Endothelial cell (in vitro differentiated cells): Measurements from ENCODE around the gene CLDN2. TPM values are rescaled to one million over a fixed set of nuclear protein-coding genes. Genes with fewer than 3 reads are reported as not detected.

ENCODE experiments used
- DNase-seq: peaks from one replicate; pipeline ENCODE4 v3.0.0; 2021; ENCODE audit warnings: low spot score
- H3K27ac Mint-ChIP-seq: one replicate; pipeline ENCODE4 v1.8.0; 2021; ENCODE audit warnings: mixed read lengths, inconsistent platforms; ENCODE audit not compliant: unreplicated experiment
- H3K27me3 Mint-ChIP-seq: one replicate; pipeline ENCODE4 v1.8.0; 2021; ENCODE audit warnings: mild to moderate bottlenecking, moderate library complexity, mixed read lengths, inconsistent platforms; ENCODE audit not compliant: unreplicated experiment
- H3K36me3 Mint-ChIP-seq: one replicate; pipeline ENCODE4 v1.8.0; 2021; ENCODE audit warnings: mild to moderate bottlenecking, low read depth, mixed read lengths, inconsistent platforms; ENCODE audit not compliant: unreplicated experiment
- H3K4me1 Mint-ChIP-seq: one replicate; pipeline ENCODE4 v1.8.0; 2021; ENCODE audit warnings: mild to moderate bottlenecking, mixed read lengths, inconsistent platforms; ENCODE audit not compliant: unreplicated experiment
- H3K4me3 Mint-ChIP-seq: one replicate; pipeline ENCODE4 v1.8.0; 2021; ENCODE audit warnings: mild to moderate bottlenecking, mixed read lengths, inconsistent platforms; ENCODE audit not compliant: unreplicated experiment
- H3K9me3 Mint-ChIP-seq: one replicate; pipeline ENCODE4 v1.8.0; 2021; ENCODE audit warnings: mixed read lengths, inconsistent platforms; ENCODE audit not compliant: unreplicated experiment
- CTCF ChIP-seq: fragments of 200-600 bp; sonication (generic); IDR thresholded peaks from one replicate; pipeline ENCODE4 v1.5.0; 2021; ENCODE audit warnings: antibody characterized with exemption; ENCODE audit not compliant: unreplicated experiment
- total RNA-seq: library from RNA; stranded (reverse); fragmentation: NEBNext Ultra II Directional; extraction: Animal tissue kit (Norgen Biotek cat#: 25700); gene quantifications from one replicate; pipeline ENCODE4 v1.2.1, GENCODE V29; 2021; ENCODE audit not compliant: unreplicated experiment

The CLDN2 gene
- total RNA-seq, 1 donor from 2014 or later, result not detected

GRCh38 chrX:106899276-106899675 lies 20.9 kb upstream of the CLDN2 start:
- no peak overlapping the region for H3K27ac Mint-ChIP-seq
- no peaks in the 10 kb centered on the region for H3K9me3 Mint-ChIP-seq
- peaks cover 4% of the 10 kb centered on the region for H3K27me3 Mint-ChIP-seq
- TF ChIP-seq CTCF, result no peak
- no peak overlapping the region for H3K4me3 Mint-ChIP-seq
- DNase-seq, result no peak
- H3K4me1 Mint-ChIP-seq, result peaks cover 4% of the 10 kb centered on the region
- H3K36me3 Mint-ChIP-seq, result no peaks in the 10 kb centered on the region

DNA sequence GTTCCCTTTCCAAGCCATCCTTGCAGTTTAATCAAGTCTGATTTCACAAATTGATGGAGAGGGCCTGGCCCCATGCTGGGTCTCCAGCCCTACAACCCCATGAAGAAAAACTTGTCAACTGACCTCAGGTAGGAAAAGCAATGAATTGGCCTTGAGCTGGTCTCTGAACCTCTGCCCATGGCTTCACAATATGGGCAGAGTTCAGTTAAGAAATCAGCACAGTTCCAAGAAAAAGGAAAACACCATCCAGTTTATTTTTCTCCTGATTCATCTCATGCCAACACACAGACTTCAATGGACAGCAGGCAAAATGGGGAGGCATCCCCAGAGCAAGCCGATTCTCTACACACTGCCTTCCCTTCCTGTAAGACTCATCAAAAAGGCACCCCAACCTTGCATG lies 20.4 kb upstream of the CLDN2 start:
- no peak for TF ChIP-seq CTCF
- Mint-ChIP-seq H3K4me3 (no peak overlapping the region), H3K27ac (no peak overlapping the region), H3K9me3 (no peaks in the 10 kb centered on the region), H3K4me1 (peaks cover 4% of the 10 kb centered on the region), H3K36me3 (no peaks in the 10 kb centered on the region), H3K27me3 (peaks cover 4% of the 10 kb centered on the region)
- no peak for DNase-seq

- H3K27me3 Mint-ChIP-seq, result peaks cover 2% of the 10 kb centered on the region
- H3K4me3 Mint-ChIP-seq, result no peak overlapping the region
- no peaks in the 10 kb centered on the region for H3K9me3 Mint-ChIP-seq
- H3K27ac Mint-ChIP-seq, result no peak overlapping the region
- H3K36me3 Mint-ChIP-seq, result no peaks in the 10 kb centered on the region
- H3K4me1 Mint-ChIP-seq, result no peaks in the 10 kb centered on the region
- TF ChIP-seq CTCF, result no peak
- DNase-seq, result no peak
These were observed 18.9 kb upstream of the CLDN2 start for GRCh38 chrX:106901341-106901740.

GRCh38 chrX:106901781-106902219 lies 18.4 kb upstream of the CLDN2 start:
- Mint-ChIP-seq H3K4me3 (no peak overlapping the region), H3K4me1 (peaks cover 4% of the 10 kb centered on the region)

DNA sequence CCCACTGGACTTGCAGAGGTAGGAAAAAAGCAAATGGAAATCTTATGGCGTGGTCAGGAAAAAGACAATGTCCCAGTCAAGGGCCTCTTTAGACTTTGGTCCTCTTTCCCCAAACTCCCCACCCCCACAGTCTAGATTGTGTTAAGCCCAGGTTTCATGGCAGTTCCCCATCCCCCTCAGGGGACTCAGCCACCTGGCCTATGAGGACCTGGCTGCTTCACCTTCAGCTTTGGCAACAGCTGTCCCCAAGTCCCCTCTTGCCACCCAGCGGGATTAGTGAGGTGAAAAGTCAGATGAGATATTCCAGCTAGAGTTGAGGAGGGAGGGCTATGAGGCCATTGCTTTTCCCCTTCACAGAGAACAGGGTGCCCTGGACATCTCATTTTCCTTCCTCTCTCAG lies 17.5 kb upstream of the CLDN2 start:
- H3K27ac Mint-ChIP-seq, result no peak overlapping the region

More at GRCh38 chrX:106901781-106902219, 18.4 kb upstream of the CLDN2 start:
- no peaks in the 10 kb centered on the region for H3K9me3 Mint-ChIP-seq
- no peak overlapping the region for H3K27ac Mint-ChIP-seq
- no peak for DNase-seq
- H3K36me3 Mint-ChIP-seq, result no peaks in the 10 kb centered on the region
- TF ChIP-seq CTCF, result no peak
- H3K27me3 Mint-ChIP-seq, result peaks cover 2% of the 10 kb centered on the region

More for the DNA sequence above, 17.5 kb upstream of the CLDN2 start:
- Mint-ChIP-seq H3K27me3 (peaks cover 2% of the 10 kb centered on the region), H3K4me3 (no peak overlapping the region), H3K4me1 (peaks cover 7% of the 10 kb centered on the region), H3K9me3 (no peaks in the 10 kb centered on the region), H3K36me3 (no peaks in the 10 kb centered on the region)
- TF ChIP-seq CTCF, result no peak
- no peak for DNase-seq
